ENCODE results near the gene LCP2. TPM values are rescaled to one million over a fixed set of nuclear protein-coding genes. Genes with fewer than 3 reads are reported as not detected.

The LCP2 gene
- total RNA-seq, 1 donor from 2014 or later = 25.5 TPM

- no peak for DNase-seq (ENCODE audit: extremely low spot score in 2 of 2)
- TF ChIP-seq CTCF (IDR thresholded peaks at IDR 0.05) = no peak
- no peak for TF ChIP-seq POLR2AphosphoS5 (IDR thresholded peaks at IDR 0.05; ENCODE audit: insufficient read depth in 1 of 2, low read depth in 1 of 2)
- intact Hi-C loops (cut with DNase I) = no loop called here
- Histone ChIP-seq H3K27me3 (no peaks in the 10 kb centered on the region), H3K4me3 (no peak overlapping the region), H3K36me3 (no peaks in the 10 kb centered on the region), H3K27ac (peak overlapping the region; percentile 83), H3K9me3 (no peaks in the 10 kb centered on the region), H3K4me1 (peaks cover 26% of the 10 kb centered on the region)
These were observed 33.0 kb upstream of the LCP2 start for GRCh38 chr5:170330568-170331054.

- TF ChIP-seq CTCF (IDR thresholded peaks at IDR 0.05) (no peak), POLR2A (IDR thresholded peaks at IDR 0.05) (no peak), POLR2AphosphoS5 (IDR thresholded peaks at IDR 0.05; ENCODE audit: insufficient read depth in 1 of 2, low read depth in 1 of 2) (no peak)
- Histone ChIP-seq H3K36me3 (no peaks in the 10 kb centered on the region), H3K4me1 (peaks cover 26% of the 10 kb centered on the region), H3K27ac (no peak overlapping the region), H3K4me3 (no peak overlapping the region), H3K9me3 (no peaks in the 10 kb centered on the region), H3K27me3 (no peaks in the 10 kb centered on the region)
- intact Hi-C loops (cut with DNase I) = no loop called here
- no peak for DNase-seq (ENCODE audit: extremely low spot score in 2 of 2)
These were observed 31.9 kb upstream of the LCP2 start for GRCh38 chr5:170329524-170329923.

- no peak for DNase-seq (ENCODE audit: extremely low spot score in 2 of 2)
- Histone ChIP-seq H3K36me3 (no peaks in the 10 kb centered on the region), H3K4me3 (no peak overlapping the region), H3K27me3 (no peaks in the 10 kb centered on the region), H3K9me3 (no peaks in the 10 kb centered on the region), H3K4me1 (peaks cover 25% of the 10 kb centered on the region), H3K27ac (no peak overlapping the region)
- TF ChIP-seq CTCF (IDR thresholded peaks at IDR 0.05) = no peak
- no peak for TF ChIP-seq POLR2A (IDR thresholded peaks at IDR 0.05)
- TF ChIP-seq POLR2AphosphoS5 (IDR thresholded peaks at IDR 0.05; ENCODE audit: insufficient read depth in 1 of 2, low read depth in 1 of 2) = no peak
- intact Hi-C loops (cut with DNase I) = no loop called here
These were observed 30.3 kb upstream of the LCP2 start for GRCh38 chr5:170327829-170328228.

- intact Hi-C loops (cut with DNase I) = no loop called here
- Histone ChIP-seq H3K36me3 (no peaks in the 10 kb centered on the region), H3K4me1 (peaks cover 18% of the 10 kb centered on the region), H3K27ac (no peak overlapping the region), H3K9me3 (no peaks in the 10 kb centered on the region), H3K27me3 (no peaks in the 10 kb centered on the region), H3K4me3 (no peak overlapping the region)
- DNase-seq (ENCODE audit: extremely low spot score in 2 of 2) = no peak
- TF ChIP-seq POLR2AphosphoS5 (IDR thresholded peaks at IDR 0.05; ENCODE audit: insufficient read depth in 1 of 2, low read depth in 1 of 2) (no peak), CTCF (IDR thresholded peaks at IDR 0.05) (no peak), POLR2A (IDR thresholded peaks at IDR 0.05) (no peak)
These were observed 29.6 kb upstream of the LCP2 start for GRCh38 chr5:170327168-170327567.

GRCh38 chr5:170319301-170319700 lies 21.7 kb upstream of the LCP2 start:
- Histone ChIP-seq H3K36me3 (no peaks in the 10 kb centered on the region), H3K4me1 (peaks cover 18% of the 10 kb centered on the region), H3K4me3 (no peak overlapping the region), H3K27me3 (no peaks in the 10 kb centered on the region), H3K9me3 (no peaks in the 10 kb centered on the region), H3K27ac (no peak overlapping the region)
- intact Hi-C loops (cut with DNase I) = no loop called here
- no peak for DNase-seq (ENCODE audit: extremely low spot score in 2 of 2)
- TF ChIP-seq POLR2AphosphoS5 (IDR thresholded peaks at IDR 0.05; ENCODE audit: insufficient read depth in 1 of 2, low read depth in 1 of 2) = no peak
- TF ChIP-seq POLR2A (IDR thresholded peaks at IDR 0.05) = no peak
